ENCODE results near the gene M1AP. TPM values are rescaled to one million over a fixed set of nuclear protein-coding genes. Genes with fewer than 3 reads are reported as not detected.

The M1AP gene
- total and polyA plus RNA-seq, 9 of the 15 experiments (the other 6 are each of a cell fraction or from before 2014, with no cell fraction given), result 0.06 to 0.33 (median 0.11) TPM; not detected in 4

DNA sequence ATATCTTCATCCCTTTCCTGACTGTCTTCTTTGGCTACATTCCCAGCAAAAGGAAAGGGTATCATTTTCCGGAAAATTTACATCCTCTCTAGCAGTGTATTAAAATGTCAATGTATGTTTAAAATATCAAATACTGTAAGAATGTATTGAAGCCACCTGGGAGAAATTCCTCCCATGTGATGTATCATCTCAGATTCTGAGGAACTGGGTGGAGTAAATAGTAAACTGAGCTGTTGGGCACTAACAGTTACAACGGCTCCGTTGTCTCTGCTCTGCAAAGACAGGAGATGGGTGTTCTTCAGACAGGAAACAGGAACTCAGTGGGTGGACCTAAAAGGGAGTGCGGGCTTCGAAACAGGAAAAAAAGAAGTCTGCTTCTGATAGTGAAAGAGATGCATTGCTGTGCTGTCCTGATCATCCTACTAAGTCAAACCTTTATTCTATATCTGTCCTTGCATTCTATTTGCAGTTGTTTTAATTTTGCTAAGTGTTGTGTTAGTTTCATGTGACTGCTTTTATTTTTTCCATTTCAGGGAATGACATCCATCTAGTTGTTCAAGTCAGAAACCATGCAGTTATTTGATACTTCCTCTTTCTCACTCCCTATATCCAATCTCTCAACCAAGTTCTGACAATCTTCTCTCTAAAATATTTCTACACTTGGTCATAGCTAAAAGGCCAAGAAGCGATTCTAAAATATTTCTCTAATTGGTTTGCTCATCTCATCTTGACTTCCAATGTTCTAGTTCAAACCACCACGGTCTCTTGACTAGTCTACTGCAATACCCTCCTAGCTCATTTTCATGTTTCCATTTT is 74.2 kb downstream of the M1AP start (continued):
- TF ChIP-seq, protein P1, sequence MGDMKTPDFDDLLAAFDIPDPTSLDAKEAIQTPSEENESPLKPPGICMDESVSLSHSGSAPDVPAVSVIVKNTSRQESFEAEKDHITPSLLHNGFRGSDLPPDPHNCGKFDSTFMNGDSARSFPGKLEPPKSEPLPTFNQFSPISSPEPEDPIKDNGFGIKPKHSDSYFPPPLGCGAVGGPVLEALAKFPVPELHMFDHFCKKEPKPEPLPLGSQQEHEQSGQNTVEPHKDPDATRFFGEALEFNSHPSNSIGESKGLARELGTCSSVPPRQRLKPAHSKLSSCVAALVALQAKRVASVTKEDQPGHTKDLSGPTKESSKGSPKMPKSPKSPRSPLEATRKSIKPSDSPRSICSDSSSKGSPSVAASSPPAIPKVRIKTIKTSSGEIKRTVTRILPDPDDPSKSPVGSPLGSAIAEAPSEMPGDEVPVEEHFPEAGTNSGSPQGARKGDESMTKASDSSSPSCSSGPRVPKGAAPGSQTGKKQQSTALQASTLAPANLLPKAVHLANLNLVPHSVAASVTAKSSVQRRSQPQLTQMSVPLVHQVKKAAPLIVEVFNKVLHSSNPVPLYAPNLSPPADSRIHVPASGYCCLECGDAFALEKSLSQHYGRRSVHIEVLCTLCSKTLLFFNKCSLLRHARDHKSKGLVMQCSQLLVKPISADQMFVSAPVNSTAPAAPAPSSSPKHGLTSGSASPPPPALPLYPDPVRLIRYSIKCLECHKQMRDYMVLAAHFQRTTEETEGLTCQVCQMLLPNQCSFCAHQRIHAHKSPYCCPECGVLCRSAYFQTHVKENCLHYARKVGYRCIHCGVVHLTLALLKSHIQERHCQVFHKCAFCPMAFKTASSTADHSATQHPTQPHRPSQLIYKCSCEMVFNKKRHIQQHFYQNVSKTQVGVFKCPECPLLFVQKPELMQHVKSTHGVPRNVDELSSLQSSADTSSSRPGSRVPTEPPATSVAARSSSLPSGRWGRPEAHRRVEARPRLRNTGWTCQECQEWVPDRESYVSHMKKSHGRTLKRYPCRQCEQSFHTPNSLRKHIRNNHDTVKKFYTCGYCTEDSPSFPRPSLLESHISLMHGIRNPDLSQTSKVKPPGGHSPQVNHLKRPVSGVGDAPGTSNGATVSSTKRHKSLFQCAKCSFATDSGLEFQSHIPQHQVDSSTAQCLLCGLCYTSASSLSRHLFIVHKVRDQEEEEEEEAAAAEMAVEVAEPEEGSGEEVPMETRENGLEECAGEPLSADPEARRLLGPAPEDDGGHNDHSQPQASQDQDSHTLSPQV (IDR thresholded peaks at IDR 0.05), result peak; percentile 76
- TF ChIP-seq ETV1 (tag; conservative IDR thresholded peaks at IDR 0.05; ENCODE audit: low read depth) (no peak; the same call in 1 of the 2 replicates), SMAD2 (IDR thresholded peaks at IDR 0.05; ENCODE audit: low read depth, low read length) (no peak), CREB5 (CRISPR knock-in tag; IDR thresholded peaks at IDR 0.05) (no peak), CXXC5 (CRISPR knock-in tag; IDR thresholded peaks at IDR 0.05) (peak; percentile 48; the same call in 1 of the 2 replicates), TBP (optimal IDR thresholded peaks at IDR 0.05; ENCODE audit: low read depth, low read length) (no peak), TAF15 (IDR thresholded peaks at IDR 0.05; ENCODE audit: low read depth, low read length) (no peak), WHSC1 (IDR thresholded peaks at IDR 0.05; ENCODE audit: low read length) (no peak), CCAR2 (IDR thresholded peaks at IDR 0.05; ENCODE audit: low read depth, low read length) (no peak), LARP7 (IDR thresholded peaks at IDR 0.05) (no peak)
- TF ChIP-seq, protein P2, sequence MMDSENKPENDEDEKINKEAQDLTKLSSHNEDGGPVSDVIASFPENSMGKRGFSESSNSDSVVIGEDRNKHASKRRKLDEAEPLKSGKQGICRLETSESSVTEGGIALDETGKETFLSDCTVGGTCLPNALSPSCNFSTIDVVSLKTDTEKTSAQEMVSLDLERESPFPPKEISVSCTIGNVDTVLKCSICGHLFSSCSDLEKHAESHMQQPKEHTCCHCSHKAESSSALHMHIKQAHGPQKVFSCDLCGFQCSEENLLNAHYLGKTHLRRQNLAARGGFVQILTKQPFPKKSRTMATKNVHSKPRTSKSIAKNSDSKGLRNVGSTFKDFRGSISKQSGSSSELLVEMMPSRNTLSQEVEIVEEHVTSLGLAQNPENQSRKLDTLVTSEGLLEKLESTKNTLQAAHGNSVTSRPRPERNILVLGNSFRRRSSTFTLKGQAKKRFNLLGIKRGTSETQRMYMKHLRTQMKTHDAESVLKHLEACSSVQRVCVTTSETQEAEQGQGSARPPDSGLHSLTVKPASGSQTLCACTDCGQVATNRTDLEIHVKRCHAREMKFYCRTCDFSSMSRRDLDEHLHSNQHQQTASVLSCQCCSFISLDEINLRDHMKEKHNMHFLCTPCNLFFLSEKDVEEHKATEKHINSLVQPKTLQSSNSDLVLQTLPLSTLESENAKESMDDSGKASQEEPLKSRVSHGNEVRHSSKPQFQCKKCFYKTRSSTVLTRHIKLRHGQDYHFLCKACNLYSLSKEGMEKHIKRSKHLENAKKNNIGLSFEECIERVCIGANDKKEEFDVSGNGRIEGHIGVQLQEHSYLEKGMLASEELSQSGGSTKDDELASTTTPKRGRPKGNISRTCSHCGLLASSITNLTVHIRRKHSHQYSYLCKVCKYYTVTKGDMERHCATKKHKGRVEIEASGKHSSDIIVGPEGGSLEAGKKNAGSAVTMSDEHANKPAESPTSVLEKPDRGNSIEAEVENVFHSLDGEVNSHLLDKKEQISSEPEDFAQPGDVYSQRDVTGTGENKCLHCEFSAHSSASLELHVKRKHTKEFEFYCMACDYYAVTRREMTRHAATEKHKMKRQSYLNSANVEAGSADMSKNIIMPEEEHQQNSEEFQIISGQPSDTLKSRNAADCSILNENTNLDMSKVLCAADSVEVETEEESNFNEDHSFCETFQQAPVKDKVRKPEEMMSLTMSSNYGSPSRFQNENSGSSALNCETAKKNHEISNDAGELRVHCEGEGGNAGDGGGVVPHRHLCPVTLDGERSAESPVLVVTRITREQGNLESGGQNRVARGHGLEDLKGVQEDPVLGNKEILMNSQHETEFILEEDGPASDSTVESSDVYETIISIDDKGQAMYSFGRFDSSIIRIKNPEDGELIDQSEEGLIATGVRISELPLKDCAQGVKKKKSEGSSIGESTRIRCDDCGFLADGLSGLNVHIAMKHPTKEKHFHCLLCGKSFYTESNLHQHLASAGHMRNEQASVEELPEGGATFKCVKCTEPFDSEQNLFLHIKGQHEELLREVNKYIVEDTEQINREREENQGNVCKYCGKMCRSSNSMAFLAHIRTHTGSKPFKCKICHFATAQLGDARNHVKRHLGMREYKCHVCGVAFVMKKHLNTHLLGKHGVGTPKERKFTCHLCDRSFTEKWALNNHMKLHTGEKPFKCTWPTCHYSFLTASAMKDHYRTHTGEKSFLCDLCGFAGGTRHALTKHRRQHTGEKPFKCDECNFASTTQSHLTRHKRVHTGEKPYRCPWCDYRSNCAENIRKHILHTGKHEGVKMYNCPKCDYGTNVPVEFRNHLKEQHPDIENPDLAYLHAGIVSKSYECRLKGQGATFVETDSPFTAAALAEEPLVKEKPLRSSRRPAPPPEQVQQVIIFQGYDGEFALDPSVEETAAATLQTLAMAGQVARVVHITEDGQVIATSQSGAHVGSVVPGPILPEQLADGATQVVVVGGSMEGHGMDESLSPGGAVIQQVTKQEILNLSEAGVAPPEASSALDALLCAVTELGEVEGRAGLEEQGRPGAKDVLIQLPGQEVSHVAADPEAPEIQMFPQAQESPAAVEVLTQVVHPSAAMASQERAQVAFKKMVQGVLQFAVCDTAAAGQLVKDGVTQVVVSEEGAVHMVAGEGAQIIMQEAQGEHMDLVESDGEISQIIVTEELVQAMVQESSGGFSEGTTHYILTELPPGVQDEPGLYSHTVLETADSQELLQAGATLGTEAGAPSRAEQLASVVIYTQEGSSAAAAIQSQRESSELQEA (IDR thresholded peaks at IDR 0.05; ENCODE audit: low read depth), result no peak
- TF ChIP-seq, protein P3, sequence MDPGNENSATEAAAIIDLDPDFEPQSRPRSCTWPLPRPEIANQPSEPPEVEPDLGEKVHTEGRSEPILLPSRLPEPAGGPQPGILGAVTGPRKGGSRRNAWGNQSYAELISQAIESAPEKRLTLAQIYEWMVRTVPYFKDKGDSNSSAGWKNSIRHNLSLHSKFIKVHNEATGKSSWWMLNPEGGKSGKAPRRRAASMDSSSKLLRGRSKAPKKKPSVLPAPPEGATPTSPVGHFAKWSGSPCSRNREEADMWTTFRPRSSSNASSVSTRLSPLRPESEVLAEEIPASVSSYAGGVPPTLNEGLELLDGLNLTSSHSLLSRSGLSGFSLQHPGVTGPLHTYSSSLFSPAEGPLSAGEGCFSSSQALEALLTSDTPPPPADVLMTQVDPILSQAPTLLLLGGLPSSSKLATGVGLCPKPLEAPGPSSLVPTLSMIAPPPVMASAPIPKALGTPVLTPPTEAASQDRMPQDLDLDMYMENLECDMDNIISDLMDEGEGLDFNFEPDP (CRISPR knock-in tag; IDR thresholded peaks at IDR 0.05), result no peak
